A549 (cell line): ENCODE results near the gene SLC37A1.

ENCODE experiments used
- MAZ ChIP-seq: fragments of 150-350 bp; IDR thresholded peaks from 2 replicates; pipeline ENCODE4 v1.6.1; 2014; ENCODE audit warnings: antibody characterized with exemption, low read depth, low read length, borderline replicate concordance
- RAD21 ChIP-seq, 2 experiments: fragments of >200 bp in 1 of 2; sonication (Bioruptor Twin) in 1 of 2; formaldehyde crosslinking in 1 of 2; IDR thresholded peaks in 1 of 2; conservative IDR thresholded peaks in 1 of 2; 2 replicates in 1 of 2; 3 replicates in 1 of 2; pipeline ENCODE4 v1.6.1; 2012 to 2018; ENCODE audit warnings: inconsistent platforms in 1 of 2
- TF ChIP-seq, protein P1 (sequence below): IDR thresholded peaks from 2 replicates; pipeline ENCODE4 v1.6.1; 2012
- TF ChIP-seq, protein P2 (sequence below): fragments of >200 bp; sonication (Bioruptor Twin); formaldehyde crosslinking; IDR thresholded peaks from 3 replicates; pipeline ENCODE4 v1.5.1; 2016

DNA sequence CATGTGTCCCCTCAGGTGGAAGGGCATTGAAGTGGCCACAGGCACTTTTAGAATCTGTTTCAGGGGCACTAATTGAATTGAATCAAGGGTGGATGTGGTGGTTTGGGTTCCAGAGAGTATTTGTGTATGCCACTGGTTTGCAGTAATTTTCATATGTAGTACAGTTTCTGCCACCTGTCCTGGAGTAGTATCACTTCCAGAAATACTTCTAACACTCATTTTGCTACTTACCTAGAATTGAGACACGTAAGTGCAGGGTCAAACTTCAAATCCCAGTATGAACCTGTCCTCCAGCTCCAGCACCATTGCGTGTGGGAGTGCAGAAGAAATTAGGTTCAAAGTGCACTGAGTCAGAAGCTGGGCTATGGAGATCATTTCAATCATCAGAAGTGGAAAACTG lies 44.4 kb upstream of the SLC37A1 start:
- TF ChIP-seq MAZ, result no peak
- TF ChIP-seq, protein P1, sequence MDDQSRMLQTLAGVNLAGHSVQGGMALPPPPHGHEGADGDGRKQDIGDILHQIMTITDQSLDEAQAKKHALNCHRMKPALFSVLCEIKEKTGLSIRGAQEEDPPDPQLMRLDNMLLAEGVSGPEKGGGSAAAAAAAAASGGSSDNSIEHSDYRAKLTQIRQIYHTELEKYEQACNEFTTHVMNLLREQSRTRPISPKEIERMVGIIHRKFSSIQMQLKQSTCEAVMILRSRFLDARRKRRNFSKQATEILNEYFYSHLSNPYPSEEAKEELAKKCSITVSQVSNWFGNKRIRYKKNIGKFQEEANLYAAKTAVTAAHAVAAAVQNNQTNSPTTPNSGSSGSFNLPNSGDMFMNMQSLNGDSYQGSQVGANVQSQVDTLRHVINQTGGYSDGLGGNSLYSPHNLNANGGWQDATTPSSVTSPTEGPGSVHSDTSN, result no peak
- TF ChIP-seq, protein P2, sequence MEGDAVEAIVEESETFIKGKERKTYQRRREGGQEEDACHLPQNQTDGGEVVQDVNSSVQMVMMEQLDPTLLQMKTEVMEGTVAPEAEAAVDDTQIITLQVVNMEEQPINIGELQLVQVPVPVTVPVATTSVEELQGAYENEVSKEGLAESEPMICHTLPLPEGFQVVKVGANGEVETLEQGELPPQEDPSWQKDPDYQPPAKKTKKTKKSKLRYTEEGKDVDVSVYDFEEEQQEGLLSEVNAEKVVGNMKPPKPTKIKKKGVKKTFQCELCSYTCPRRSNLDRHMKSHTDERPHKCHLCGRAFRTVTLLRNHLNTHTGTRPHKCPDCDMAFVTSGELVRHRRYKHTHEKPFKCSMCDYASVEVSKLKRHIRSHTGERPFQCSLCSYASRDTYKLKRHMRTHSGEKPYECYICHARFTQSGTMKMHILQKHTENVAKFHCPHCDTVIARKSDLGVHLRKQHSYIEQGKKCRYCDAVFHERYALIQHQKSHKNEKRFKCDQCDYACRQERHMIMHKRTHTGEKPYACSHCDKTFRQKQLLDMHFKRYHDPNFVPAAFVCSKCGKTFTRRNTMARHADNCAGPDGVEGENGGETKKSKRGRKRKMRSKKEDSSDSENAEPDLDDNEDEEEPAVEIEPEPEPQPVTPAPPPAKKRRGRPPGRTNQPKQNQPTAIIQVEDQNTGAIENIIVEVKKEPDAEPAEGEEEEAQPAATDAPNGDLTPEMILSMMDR, result no peak
- no peak for TF ChIP-seq RAD21 (conservative IDR thresholded peaks at IDR 0.05 in 1 of 2, IDR thresholded peaks at IDR 0.05 in 1 of 2)
